Stimulated activated CD8-positive, alpha-beta memory T cell treated with anti-CD3 and anti-CD28 coated beads, Interleukin-15, amount 100 ng/mL, for 4 hours (primary cell): ENCODE data around the gene EXO5.
"Not testable (repeated sequence)": the region's sequence is repeated elsewhere in the genome, so short reads cannot be mapped to it uniquely, and the experiment has no call there.

Experiments
- DNase-seq, 2 donors: peaks; one replicate each; pipeline ENCODE4 v3.0.0-alpha.2; 2020; ENCODE audit warnings: low read depth in 2 of 2

EXO5 gene

GRCh38 chr1:40553017-40553416 lies 44.5 kb downstream of the EXO5 start:
- no peak for DNase-seq

- not testable (repeated sequence) for DNase-seq
Measured at GRCh38 chr1:40554807-40555206, 46.2 kb downstream of the EXO5 start.

- no peak for DNase-seq
Measured at GRCh38 chr1:40556121-40556520, 47.6 kb downstream of the EXO5 start.

GRCh38 chr1:40558241-40558640 lies 49.7 kb downstream of the EXO5 start:
- not testable (repeated sequence) for DNase-seq

GRCh38 chr1:40562185-40562584 lies 53.6 kb downstream of the EXO5 start:
- DNase-seq: no peak

DNA sequence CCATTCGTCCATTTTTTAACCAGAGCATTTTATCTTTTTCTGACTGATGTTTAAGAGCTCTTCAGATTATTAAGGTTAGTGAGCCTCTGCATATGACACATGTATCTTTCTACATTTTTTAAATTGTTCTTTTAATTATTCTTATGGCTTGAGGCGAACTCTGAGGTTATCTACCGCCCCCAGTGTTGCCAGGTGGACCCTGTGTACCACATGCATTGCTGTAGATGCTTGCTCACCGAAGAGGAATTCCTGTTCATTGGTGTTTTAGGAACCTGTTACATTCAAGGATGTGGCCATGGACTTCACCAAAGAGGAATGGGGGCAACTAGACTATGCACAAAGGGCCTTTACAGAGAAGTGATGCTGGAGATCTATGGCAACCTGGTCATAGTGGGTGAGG lies 54.7 kb downstream of the EXO5 start:
- DNase-seq: no peak

DNA sequence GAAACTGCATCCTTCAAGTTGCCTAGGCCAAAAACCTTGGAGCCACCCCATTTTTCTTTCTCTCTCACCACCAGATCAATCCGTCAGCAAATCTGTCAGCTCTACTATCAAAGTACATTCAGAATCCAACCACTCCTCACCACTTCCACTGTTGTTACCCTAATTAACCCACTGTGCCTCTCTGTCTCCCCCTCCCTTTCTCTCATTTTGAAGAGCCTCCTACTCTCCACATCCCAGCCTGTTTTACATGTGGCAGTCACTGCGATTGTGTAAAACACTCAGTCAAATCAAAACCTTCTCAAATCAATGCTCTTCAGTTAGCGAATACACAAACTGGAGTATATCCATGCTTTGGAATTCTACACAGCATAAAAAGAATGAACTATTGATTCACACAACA lies 55.9 kb downstream of the EXO5 start:
- no peak for DNase-seq

DNA sequence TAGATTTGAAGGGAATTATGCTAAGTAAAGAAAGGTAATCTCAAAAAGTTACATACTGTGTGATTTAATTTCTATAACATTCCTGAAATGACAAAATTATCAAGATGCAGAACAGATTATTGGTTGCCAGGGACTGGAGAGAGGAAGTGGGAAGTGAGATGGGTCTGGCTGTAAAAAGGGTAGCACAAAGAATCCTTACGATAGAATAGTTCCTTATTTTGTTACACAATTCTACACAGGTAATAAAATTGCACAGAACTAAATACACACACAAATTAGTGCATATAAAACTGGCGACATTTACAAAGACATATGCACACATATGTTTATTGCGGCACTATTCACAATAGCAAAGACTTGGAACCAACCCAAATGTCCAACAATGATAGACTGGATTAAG lies 56.3 kb downstream of the EXO5 start:
- no peak for DNase-seq
